Osteocyte (in vitro differentiated cells): Measurements from ENCODE around the gene LSM7. TPM values are rescaled to one million over a fixed set of nuclear protein-coding genes. Genes with fewer than 3 reads are reported as not detected.

Experiments
- DNase-seq: peaks from one replicate; pipeline ENCODE4 v3.0.0; 2021; ENCODE audit warnings: mixed read lengths; ENCODE audit not compliant: unreplicated experiment; ENCODE audit errors: extremely low spot score
- H3K27ac Mint-ChIP-seq: one replicate; pipeline ENCODE4 v1.8.0; 2021; ENCODE audit warnings: mild to moderate bottlenecking, mixed read lengths; ENCODE audit not compliant: unreplicated experiment
- H3K27me3 Mint-ChIP-seq: one replicate; pipeline ENCODE4 v1.8.0; 2021; ENCODE audit warnings: mixed read lengths; ENCODE audit not compliant: unreplicated experiment
- H3K36me3 Mint-ChIP-seq: one replicate; pipeline ENCODE4 v1.8.0; 2021; ENCODE audit warnings: mixed read lengths; ENCODE audit not compliant: unreplicated experiment
- H3K4me1 Mint-ChIP-seq: one replicate; pipeline ENCODE4 v1.8.0; 2021; ENCODE audit warnings: mixed read lengths; ENCODE audit not compliant: unreplicated experiment
- H3K4me3 Mint-ChIP-seq: one replicate; pipeline ENCODE4 v1.8.0; 2021; ENCODE audit warnings: mild to moderate bottlenecking, moderate library complexity, mixed read lengths; ENCODE audit not compliant: unreplicated experiment
- H3K9me3 Mint-ChIP-seq: one replicate; pipeline ENCODE4 v1.8.0; 2021; ENCODE audit warnings: mixed read lengths; ENCODE audit not compliant: unreplicated experiment
- long read RNA-seq: library from polyadenylated mRNA; unstranded; transcript quantifications from one replicate; pipeline ENCODE4 v2.0.0, GENCODE V29; 2021
- total RNA-seq: library from RNA; stranded (reverse); gene quantifications from 2 replicates; pipeline ENCODE4 v1.2.1, GENCODE V29; 2021
- TF ChIP-seq, protein P1 (sequence below): fragments of 200-600 bp; sonication (generic); IDR thresholded peaks from 2 replicates; pipeline ENCODE4 v1.5.0; 2021; ENCODE audit warnings: antibody characterized with exemption, mild to moderate bottlenecking, moderate library complexity

The LSM7 gene
- 77.8 and 81.7 TPM in 2 replicates for total RNA-seq
- long read RNA-seq, transcript LSM7-201 (4 exons, 529 nt) = major isoform, 16 of 21 reads
- long read RNA-seq, partial matches to known transcripts = 1 of 21 reads
- long read RNA-seq, other reads (novel, unspliced or antisense) = 0 of 21 reads

DNA sequence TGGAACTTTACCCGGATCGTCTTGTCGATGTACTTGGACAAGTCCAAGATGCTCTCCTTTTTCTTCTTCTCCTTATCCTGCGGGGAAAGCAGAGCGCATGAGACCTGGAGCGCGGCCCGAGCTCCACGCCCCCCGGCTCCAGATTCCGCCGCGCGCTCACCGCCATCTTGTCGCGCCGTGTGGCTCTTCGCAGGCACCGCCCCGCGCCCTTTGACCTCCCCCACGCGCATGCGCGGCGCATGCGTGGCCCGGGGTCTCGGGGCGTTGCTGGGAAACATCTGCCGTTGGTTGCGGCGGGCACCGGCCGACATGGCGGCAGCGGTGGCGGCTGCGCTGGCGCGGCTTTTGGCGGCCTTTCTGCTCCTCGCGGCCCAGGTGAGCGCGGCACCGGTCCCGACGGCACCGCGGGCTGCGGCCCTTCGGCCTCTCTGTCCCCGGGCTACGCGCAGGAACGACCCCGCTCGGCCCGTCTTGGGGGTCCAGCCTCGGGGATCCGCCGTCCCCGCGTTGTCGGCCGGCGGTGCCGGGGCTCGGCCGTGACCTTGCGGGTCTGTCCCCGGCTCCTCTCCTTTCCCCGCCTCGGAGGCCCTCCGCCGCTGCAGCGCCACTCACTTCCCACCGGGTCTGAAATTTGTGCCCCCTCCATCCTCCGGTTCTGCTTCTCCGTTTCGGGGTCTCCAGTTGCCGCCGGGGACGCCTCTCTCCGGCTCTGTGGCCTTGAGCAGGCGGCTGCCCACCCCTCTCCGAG is at the start of gene LSM7, which contains the start of gene SPPL2B:
Gene LSM7, minus strand, starts transcription at position 186 of the 748 bp plus-strand sequence. Its CDS starts 20 bp downstream, at position 166.
Gene SPPL2B, plus strand, starts transcription at position 284 of the 748 bp plus-strand sequence. Its CDS starts 26 bp downstream, at position 310.
- peak; percentile 97 for DNase-seq
- Mint-ChIP-seq H3K27me3 (no peaks in the 10 kb centered on the region), H3K36me3 (peaks cover 13% of the 10 kb centered on the region), H3K4me3 (peak within 1 kb of the TSS; percentile 100), H3K27ac (peak within 1 kb of the TSS; percentile 99), H3K9me3 (no peaks in the 10 kb centered on the region), H3K4me1 (peaks cover 46% of the 10 kb centered on the region)
- TF ChIP-seq, protein P1, sequence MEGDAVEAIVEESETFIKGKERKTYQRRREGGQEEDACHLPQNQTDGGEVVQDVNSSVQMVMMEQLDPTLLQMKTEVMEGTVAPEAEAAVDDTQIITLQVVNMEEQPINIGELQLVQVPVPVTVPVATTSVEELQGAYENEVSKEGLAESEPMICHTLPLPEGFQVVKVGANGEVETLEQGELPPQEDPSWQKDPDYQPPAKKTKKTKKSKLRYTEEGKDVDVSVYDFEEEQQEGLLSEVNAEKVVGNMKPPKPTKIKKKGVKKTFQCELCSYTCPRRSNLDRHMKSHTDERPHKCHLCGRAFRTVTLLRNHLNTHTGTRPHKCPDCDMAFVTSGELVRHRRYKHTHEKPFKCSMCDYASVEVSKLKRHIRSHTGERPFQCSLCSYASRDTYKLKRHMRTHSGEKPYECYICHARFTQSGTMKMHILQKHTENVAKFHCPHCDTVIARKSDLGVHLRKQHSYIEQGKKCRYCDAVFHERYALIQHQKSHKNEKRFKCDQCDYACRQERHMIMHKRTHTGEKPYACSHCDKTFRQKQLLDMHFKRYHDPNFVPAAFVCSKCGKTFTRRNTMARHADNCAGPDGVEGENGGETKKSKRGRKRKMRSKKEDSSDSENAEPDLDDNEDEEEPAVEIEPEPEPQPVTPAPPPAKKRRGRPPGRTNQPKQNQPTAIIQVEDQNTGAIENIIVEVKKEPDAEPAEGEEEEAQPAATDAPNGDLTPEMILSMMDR = no peak

- Mint-ChIP-seq H3K9me3 (peaks cover 8% of the 10 kb centered on the region), H3K36me3 (peaks cover 3% of the 10 kb centered on the region), H3K4me1 (peaks cover 11% of the 10 kb centered on the region), H3K27me3 (peaks cover 10% of the 10 kb centered on the region), H3K27ac (no peak overlapping the region), H3K4me3 (no peak overlapping the region)
- DNase-seq = no peak
- TF ChIP-seq, protein P1 = no peak
These were observed 48.6 kb upstream of the LSM7 start for GRCh38 chr19:2376784-2377519.

GRCh38 chr19:2375353-2376121 is 47.2 kb upstream of the LSM7 start:
- H3K27ac Mint-ChIP-seq = no peak overlapping the region
- no peaks in the 10 kb centered on the region for H3K27me3 Mint-ChIP-seq
- H3K4me3 Mint-ChIP-seq = no peak overlapping the region
- DNase-seq = no peak
- peaks cover 8% of the 10 kb centered on the region for H3K4me1 Mint-ChIP-seq
- H3K36me3 Mint-ChIP-seq = no peaks in the 10 kb centered on the region
- peaks cover 3% of the 10 kb centered on the region for H3K9me3 Mint-ChIP-seq
- TF ChIP-seq, protein P1 = no peak

DNA sequence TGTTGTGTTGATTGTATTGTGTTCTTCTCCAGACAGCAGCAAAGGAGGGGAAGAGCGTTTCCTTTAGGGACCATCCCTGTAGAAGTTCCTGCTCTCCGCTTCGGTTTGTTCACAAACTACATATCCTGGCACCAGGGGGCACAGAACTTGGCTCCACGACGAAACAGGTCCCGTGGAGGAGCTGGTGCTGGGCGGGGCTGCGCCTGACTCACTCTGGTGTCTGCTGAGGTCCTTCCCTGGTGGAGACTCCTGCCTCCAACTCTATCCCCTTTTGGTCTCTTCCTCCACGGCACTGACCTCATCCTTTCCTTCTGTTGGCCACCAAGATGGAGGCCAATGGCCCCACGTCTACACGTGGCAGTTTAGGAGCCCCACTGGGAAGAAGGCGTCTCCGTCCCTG is 46.4 kb upstream of the LSM7 start:
- DNase-seq = no peak
- no peaks in the 10 kb centered on the region for H3K27me3 Mint-ChIP-seq
- no peaks in the 10 kb centered on the region for H3K36me3 Mint-ChIP-seq
- TF ChIP-seq, protein P1 = no peak
- H3K9me3 Mint-ChIP-seq = peaks cover 3% of the 10 kb centered on the region
- H3K4me3 Mint-ChIP-seq = no peak overlapping the region
- H3K4me1 Mint-ChIP-seq = peaks cover 8% of the 10 kb centered on the region
- H3K27ac Mint-ChIP-seq = no peak overlapping the region
